GM19035 (cell line): ENCODE measurements around the gene CAPN2.
"Not testable (repeated sequence)": the region's sequence is repeated elsewhere in the genome, so short reads cannot be mapped to it uniquely, and the experiment has no call there.

Experiments used
- ATAC-seq: cut with Tn5 transposase; IDR thresholded peaks from one replicate; pipeline ENCODE4 v1.9.1; 2021; ENCODE audit not compliant: unreplicated experiment

The CAPN2 gene

DNA sequence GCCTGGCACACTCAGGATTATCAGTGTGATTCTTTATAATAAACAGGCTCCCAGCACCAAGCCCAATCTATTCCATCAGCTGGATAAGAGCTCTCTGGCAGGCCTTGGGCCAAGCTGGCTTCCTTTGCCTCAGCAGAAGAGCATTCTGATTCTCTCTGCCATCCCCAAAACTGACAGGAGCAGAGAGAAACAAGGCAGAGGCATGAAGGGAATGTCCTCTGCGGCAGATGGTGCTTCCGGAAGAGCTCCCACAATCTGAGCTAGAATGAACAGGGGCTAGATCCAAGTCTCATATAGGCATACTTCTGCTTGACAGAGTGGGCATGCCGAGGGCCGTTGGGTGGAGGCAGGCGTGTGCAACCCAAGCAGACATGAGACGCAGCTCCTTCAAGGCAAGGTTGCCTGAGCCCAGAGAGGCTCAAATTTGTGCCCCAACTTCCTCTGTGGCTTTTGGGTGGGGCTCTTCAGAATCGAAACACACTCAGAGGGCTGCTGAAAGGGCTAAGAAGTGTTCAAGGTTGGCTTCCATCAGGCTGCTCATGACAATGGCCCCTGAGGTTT is 4.0 kb downstream of the CAPN2 start:
- peak; percentile 45 for ATAC-seq

DNA sequence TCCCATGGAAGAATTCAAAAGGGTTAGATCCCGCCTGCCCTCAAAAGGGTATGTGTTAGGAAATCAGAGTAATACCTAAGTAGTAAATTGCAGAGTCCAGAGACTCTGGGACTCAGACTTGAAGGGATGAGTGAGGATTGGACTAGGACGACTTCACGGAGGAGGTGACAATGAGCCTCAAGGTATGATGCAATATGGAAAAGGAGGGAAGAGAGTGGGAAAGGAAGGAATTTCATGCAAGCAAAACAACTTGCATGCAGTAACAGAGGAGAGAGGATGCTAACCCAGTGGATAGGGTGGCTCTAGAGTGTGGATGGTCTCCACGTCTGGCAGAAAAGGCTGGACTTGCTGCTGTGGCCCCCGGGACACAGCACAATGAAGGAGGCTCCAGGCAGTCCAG is 4.8 kb downstream of the CAPN2 start:
- no peak for ATAC-seq

DNA sequence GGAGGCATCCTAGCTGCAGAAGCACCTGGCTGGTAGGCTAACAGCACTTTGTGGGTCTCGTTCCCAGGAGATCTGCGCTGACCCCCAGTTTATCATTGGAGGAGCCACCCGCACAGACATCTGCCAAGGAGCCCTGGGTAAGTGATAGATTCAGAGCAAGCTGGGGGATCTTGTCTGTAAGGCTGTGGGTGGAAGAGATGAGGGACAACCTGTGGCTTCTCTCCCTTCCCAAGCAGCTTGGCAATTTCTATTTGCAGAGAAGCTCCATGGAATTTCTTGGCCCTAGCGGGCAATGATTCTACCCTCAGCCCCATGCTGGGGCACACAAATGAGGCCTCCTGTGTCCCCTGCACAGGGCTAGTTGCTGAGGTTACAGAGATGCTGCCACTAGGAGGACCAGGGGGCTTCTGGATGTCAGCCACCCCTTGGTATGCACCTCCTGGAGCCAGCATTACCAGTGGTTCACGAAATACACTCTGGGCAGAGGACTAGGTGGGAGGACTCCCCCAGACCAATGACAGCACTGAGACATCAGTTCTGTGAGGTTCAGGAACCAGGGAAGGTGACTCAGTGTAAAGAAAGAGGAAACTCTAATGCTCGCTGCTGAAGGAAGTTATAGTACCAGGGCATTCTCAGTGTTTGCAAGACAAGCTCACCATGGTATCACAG is 5.5 kb downstream of the CAPN2 start:
- no peak for ATAC-seq

DNA sequence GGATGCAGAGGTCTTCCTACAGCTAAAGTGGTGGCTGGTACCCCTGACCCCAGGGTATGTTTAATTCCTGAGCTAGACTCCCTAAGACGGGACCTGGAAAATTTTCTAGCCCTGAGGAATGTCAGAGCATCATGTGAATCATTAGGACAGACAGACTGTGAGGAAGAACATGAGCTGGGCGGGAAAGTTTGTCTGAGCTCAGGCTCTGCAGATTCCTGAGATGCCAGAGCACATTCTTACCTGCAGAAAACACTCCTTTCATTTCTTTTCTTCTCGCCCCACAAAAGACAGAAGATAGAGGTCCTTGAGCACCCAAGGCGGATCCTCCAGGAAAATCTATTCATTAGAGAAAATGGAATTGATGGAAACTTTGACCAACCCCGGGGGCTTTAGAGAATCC is 6.5 kb downstream of the CAPN2 start:
- no peak for ATAC-seq

DNA sequence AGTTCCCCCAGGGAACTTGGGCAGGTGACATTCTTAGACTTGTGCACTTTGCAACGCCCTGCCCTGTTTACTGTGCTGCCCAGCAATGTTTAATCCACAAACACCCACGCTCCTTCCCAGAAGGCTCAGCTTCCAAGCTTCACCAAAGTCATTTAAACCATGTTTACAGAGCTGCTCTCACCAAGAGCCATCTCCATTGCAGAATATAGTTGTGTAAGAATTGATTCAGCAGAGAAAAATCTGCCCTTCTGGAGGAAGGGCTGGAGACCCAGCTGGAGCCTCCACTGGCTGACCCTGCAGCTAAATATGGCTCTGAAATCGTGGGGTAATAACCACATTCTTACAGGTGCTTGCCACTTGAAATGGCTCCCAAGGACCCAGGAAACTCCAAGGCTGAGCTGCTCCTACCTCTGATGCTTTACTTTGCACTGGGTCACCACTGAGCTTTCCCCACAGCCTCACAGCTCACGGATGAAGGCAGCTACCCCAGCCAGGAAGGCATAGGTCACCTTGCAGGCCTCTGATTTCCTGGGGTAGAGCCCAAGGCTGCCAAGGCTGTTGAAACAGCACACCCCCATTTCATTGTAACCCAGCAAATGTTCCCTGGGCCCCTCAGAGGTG is 8.7 kb downstream of the CAPN2 start:
- no peak for ATAC-seq

DNA sequence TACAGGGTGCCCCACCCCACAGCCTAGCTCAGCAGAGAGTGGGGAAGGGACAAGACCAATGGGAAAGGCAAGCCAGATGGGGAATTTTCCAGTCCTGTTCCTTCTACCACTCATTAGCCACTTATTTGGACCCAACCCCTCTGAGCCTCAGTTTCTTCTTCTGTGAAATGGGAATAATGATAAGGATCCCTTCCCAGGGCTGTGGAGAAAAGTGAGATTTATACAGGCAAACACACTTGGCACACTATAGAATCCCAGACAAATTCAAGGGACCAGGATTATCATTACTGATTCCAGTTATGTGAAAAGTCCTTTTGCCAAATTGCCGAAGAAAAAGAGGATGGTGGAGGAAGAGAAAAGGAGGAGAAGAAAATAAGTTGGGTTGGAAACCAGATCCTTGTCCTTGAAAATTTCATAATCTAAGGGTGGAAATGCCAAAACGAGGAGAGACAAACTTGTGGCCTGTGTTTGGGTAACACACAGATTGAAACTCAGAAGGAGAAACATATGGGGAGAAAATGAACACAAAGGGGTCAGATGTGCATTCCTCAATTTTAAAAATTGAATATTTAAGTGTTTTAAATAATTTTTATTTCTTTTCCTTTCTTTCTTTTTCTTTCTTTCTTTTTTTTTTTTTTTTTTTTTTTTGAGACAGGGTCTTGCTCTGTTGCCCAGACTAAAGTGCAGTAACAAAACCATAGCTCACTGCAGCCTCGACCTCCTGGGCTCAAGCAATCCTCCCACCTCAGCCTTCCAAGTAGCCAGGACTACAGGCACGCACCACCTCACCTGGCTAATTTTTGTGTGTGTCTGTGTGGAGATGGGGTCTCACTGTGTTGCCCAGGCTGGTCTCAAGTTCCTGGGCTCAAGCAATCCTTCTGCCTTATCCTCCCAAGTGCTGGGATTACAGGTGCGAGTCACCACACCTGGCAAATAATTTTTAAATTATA is 9.6 kb downstream of the CAPN2 start:
- ATAC-seq, result no peak

DNA sequence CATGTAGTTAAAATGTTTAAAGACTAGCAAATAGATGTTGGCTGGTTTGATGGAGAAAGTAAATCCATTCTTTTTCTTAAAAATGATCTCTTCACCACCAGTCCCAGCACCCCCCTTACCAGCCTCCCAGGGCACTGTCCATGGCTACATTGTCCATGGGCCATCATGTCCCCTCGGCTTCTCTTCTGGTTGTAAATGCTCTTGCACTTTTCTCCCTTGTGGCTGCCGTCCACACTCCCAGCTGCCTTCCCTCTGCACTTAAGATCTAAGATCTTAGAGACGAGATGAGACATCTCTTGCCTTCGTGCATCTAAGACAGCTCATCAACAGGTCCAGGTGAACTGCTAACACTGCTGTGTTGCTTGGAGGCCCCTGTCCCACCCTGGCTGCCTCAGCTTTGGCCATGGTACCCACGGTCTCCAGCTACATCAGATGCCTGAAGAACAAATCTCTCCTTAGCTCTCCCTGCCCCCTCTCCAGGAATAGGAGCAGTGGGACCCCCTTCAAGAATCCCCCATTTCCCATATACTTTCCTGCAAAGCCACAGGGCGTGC is 11.1 kb downstream of the CAPN2 start:
- ATAC-seq, result no peak

DNA sequence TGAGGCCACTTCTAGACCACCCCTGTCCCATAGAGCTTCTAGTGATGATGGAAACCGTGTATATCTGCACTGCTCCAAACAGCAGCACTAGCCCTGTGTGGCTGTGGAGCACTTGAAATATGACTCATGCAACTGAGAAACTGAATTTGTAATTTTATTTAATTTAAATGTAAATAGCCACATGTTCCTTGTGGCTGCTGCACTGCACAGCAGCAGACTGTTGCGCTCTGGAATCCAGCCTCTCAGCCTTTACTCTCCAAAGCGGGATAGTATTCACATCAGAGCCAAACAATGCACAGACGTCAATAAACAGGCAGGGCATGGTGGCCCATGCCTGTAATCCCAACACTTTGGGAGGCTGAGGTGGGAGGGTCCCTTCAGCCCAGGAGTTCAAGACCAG is 12.0 kb downstream of the CAPN2 start:
- ATAC-seq, result no peak

DNA sequence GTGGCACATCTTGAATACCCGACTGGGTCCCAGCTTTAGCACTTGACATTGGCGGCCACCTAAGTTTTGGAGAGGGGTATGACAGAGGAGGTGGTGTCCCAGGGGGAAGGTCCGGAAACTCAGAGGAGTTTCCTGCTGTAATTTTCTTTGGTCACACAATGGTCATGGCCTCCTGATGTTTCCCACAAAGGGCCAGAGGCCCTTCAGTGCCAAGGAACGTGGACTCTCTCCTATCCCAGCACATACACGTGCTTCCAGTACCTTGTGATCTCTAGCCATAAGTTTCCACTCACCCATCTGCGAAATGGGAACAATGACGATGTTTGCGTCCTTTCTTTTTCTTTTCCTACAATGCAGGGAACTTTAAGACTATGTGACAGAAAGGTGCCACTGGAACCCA is 13.2 kb downstream of the CAPN2 start:
- ATAC-seq, result no peak

DNA sequence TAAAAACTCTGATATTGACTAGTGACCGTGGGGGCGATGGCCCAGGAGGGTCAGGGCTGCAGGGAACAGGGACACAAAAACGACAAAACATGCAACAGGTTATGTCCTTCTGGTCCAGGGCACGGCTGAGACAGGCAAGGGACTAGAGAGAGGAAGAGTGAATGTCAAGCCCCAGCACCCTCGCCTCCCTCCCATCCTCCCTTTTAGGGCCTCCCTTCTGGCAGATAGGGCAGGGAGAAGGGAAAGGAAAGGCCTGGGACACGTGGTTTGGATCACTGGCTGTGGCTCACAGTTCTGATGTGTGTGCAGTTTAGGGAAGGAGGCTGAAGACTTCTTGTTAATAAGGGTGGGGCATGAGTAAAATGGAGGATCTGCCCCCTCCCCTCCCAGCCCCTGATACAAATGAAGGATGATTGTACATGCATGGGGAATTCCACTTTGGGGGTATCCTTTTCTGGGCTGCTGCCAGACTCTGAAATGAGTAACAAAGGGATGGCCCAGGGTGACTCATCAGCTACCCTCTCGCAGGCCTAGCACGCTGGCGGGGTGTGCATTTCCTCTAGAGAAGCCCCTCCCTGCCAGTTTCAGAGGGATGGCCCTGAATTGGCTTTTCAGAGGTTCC is 14.2 kb downstream of the CAPN2 start:
- ATAC-seq, result peak; percentile 90

DNA sequence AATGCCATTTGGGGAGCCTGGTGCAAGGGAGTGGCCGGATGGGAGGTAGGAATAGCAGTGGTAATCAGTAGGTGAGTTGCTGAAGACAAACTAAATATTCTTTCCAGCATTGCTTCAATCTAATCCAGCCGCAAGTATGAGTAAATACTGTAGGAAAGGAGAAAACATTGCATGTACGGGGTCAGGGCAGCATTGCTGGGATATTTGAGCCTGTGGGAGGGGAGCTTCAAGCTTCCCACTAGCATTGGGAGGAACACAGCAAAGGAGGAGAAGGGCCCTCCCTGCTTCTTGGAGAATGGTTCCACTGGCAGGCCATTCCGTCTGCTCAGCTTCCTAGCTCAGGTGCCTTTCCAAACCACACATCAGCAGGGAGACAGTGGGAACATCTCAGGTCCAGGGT is 15.2 kb downstream of the CAPN2 start:
- ATAC-seq, result no peak

DNA sequence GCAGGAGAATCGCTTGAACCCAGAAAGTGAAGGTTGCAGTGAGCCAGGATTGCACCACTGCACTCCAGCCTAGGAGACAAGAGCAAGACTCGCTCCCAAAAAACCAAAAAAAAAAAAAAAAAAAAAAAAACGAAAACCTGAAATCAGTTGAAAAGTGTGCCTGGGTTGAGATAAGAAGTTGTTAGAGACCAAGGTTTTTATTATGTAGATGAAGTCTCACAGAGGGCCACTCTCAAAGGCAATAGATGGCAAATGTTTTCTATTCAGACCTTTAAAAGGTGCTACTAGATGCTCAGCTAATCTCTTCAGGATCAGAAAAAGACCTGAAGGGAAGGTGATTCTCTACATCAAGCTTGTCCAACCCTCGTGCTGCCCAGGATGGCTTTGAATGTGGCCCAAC is 17.6 kb downstream of the CAPN2 start:
- no peak for ATAC-seq

DNA sequence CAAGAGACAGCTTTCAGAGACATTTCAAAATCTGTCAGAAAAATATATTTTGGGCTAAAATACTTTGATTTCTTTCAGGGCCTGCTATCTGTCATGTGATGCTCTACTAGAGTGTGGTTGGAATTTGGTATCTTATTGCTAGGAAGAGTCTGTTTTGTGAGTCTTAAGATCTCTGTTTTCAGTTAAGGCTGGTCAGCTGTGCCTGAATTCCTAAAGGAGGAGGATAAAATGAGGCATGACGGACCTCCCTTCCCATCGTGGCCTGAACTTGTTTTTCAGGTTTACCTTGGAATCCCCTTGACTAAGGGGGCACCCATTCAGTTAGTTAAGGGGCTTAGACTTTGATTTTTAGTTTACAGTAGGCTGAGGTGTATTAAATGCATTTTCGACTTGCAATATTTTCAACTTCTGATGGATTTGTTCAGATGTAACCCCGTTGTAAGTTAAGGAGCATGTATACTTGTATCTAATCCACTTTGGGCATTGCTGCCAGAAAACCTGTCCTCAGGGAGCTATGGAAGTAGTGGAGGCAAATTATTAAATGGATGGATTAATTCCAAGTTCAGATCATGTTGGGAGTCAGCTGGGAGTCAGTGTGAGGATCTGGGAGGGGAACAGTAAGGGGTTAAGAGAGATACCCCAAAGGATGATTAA is 18.3 kb downstream of the CAPN2 start:
- no peak for ATAC-seq

DNA sequence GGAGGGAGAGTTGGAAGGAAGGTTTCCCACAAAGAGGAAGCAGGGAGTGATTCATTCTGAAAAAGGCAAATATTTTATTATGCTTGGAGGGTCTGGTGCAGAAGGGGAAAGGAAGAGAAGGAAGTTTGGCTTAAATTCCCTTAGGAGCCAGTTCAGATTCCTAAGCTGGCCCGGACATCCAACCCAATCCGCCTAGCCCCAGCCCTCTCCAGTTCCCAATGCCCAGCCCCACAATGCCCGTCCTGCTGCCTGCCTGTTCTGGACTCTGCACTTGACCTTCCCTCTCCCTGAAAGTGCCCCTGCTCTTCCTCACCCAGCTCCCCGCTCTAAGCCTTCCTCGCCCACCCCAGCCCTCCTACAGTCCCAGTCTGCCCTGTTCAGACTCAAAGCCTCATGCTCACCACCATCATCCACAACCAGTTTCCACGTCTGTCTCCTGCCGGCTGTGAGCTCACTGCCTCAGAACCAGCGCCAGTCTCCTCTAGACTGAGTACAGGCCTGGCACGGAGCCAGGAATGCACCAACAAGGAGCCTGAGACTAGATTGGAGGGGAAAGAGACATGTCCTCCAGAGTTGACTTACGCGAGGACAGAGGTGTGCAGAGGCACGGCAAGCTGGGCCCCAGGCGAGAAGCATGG is 18.9 kb downstream of the CAPN2 start:
- no peak for ATAC-seq

DNA sequence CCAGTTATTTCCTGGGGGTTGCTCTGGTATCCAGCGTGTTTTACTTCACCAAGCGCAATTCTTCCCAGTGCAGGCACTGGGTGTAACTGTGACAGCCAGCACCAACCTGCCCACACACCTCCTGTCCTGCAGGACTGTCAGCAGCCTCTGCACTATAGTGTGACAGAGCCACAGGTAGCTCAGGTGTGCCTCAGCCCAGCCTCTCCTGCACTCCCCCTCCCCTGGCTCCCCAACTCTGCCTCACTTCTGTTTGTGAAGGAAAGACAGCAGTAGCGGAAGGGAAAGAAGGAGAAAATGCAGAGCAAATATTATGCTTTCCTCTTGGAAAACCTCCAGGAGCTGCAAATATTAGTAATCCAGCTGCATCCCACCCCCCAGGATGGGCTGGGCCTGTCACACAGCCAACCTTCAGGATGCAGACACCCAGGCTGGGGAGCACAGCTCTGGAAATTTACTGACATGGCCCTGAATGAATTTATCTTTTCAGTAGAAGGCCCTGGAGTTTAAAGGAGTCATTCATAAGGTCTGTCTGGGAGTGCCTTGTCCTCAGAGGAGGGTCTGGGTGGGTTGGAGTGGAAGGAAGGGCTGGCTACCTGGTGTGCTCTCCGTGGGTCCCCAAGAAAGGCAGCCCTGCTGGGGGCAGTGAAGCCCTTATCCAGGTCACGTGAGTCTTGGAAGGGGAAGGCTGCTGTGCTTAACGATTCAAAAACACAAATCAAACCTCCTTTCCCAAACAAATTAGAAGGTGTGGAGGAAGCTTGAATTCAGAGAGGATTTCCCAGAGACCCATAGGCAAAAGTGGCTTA is 20.9 kb downstream of the CAPN2 start:
- ATAC-seq, result no peak

DNA sequence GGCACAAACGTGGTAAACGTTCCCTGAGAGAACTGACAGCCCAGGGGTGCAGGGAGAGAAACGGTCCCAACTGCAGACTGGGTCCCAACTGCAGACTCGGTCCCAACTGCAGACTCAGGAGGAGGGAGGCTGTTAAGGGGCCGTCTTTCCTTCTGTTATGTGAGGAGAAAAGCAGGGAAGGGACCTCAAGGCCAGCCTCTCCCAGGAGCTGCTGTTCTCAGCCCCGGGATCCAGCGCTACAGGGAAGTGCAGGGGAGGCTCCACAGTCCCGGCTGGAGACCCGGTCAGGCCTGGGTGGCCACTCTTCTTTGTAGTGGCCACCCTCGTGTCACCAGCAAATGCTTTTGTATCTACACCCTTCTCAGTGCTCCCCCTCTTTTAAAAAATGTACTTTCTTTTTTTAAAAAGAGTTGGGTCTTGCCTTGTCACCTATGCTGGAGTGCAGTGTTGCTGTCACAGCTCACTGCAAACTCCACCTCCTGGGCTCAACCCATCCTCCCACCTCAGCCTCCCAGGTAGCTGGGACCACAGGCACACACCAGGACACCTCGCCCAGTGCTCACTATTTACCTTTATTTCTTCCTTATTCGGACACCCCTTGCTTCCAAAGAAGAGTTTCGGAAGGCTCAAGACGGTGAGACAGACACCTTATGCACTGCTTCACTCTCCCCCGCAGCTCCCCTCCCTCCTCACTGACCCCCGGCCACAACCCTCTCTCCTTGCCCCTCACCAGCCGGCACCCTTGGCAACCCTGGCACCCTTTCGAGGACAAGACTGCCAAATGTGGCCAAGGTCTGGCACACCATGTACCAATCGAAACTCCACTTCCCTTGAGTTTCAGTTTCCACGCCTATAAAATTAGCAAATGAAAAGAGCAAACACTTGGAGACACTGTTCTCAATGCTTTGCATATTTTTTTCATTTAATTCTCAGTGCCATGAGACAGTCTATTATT is 21.8 kb downstream of the CAPN2 start:
- ATAC-seq, result no peak

DNA sequence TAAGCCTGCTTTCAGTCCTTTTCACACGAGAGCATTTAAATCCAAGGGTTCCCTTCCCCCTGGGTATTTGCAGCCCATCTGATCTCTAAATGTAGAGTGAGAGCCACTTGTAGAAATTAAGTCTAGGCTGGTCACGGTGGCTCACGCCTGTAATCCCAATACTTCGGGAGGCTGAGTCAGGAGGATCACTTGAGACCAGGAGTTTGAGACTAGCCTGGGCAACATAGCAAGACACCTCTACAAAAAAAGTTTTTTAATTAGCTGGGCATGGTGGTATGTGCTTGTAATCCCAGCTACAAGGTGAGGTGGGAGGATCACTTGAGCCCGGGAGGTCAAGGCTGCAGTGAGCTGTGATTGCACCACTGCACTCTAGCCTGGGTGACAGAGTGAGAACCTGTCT is 24.3 kb downstream of the CAPN2 start:
- ATAC-seq, result not testable (repeated sequence)

DNA sequence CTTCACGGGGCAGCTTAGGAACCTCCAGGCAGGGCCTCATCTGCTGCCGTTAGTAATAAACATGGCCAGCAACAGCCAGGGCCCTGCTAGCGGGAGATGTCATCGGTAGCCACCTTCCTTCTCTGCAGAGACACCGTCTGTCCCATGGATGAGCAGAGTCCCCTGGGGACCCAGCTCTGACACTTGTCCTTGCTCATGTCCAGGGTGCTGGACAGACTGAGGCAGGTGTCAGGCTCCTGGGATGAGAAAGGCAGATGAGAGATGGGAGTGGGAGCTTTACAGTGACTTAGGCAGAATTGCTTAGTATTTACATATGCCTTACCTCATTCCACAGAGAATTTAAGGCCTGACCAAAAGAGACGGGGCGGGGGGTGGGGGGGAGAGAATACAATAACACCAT is 25.0 kb downstream of the CAPN2 start:
- ATAC-seq, result no peak
